A172 (cell line): ENCODE measurements around the gene ATG4A. TPM values are rescaled to one million over a fixed set of nuclear protein-coding genes. Genes with fewer than 3 reads are reported as not detected.

Experiments
- DNase-seq: peaks from one replicate; pipeline ENCODE4 v3.0.0-alpha.2; 2015; ENCODE audit warnings: low spot score
- total RNA-seq: library from RNA; depleted of rRNA; stranded (reverse); fragments of >200 nt; shearing (Covaris generic); gene quantifications from 2 replicates; pipeline ENCODE4 v1.2.3, GENCODE V29; 2014; rRNA removed

ATG4A gene
- total RNA-seq, 1 experiment from 2014 or later = 7.6 TPM

GRCh38 chrX:108168961-108169740 is 77.6 kb downstream of the ATG4A start:
- no peak for DNase-seq

GRCh38 chrX:108169768-108170167 is 78.2 kb downstream of the ATG4A start:
- DNase-seq = no peak

GRCh38 chrX:108171671-108172070 is 80.1 kb downstream of the ATG4A start:
- no peak for DNase-seq

DNA sequence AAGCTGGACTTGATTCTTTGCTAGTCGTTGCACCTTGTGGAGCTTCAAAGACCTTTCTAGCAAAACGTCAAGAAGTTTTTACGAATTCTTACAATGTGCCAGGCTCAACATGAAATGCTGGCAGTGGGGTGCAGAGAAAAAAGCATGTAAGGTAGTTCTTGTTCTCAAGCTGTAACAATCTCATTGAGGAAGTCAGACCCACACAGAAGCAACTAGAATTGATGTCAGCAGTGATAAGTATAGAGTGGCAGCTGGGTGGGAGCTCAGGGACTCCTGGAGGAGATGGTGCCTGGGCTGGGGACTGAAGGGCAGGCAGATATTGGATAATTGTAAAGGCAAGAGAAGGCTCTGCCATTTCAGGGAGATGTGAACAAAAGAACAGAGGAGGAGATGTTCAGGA is 82.3 kb downstream of the ATG4A start:
- no peak for DNase-seq

DNA sequence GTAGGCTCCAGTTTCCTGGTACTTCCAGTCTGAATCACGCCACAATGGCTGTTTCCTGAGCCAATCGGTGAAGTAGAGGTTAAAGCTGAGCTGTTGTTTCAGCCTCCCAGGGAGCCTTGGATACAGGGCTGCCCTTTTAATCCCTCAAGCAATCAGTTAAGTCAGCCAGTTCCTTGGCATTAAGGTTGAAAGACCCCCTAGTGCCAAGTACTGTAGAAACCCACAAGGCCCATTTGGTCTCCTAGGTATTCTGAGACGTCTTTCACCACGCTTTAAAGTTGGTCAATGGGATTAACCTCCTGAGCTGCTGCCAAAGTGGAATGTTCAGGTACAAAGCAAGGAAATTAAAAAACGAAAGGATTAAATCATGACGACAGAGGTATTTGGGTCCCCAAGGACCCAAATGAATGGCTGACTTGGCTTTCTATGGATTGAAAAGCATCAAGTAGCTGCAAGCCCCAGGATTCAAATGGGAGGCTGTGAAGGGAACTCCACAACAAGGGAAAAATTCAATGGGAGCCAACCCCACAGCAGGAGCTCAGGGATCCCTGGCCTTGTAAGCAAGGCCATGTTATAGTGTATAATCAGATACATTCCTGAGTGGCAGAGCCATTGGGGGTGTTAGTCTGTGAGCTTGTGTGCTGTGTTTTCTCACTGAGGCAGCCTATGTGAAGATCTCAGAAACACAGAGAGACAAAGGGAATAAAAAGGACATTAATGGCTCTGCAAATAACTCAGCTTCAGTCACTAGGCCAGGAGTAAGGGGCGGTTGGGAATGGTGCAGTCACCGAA is 86.0 kb downstream of the ATG4A start:
- DNase-seq = no peak

DNA sequence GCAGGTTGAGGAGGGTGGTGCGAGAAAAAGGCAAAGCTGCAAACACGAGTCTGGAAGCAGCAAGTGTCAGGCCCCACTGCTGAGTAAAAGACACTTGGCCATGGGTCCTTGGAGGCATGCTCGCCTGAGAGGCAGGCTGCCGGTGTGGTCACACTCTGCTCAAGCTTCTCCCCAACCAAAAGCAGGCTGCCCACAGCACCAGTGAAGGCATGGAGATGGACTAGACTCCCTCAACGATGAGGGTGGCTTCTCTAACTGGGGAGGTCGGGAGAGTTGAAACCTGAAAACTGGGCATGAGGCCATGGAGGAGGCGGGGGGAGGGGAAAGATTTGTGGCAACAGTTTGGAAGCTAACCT is 86.5 kb downstream of the ATG4A start:
- DNase-seq = no peak

DNA sequence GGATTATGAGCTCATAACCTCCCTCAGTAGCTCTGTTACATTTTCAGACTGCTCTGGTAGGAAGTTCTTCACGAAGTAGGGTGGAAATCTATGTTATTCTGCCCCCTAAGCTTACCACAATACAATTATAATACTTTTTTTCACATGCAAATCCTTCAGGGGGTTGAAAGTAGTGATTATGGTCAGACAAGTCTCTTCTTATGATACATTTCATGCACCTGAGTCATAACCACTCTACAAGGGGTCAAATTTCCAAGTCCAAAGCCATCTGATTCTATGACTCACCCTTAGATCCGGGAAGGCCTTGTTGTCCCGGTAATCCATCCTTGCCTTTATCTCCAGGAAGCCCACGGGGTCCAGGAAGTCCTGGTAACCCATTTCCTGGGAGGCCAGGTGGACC is 95.2 kb downstream of the ATG4A start:
- DNase-seq = peak; percentile 74

DNA sequence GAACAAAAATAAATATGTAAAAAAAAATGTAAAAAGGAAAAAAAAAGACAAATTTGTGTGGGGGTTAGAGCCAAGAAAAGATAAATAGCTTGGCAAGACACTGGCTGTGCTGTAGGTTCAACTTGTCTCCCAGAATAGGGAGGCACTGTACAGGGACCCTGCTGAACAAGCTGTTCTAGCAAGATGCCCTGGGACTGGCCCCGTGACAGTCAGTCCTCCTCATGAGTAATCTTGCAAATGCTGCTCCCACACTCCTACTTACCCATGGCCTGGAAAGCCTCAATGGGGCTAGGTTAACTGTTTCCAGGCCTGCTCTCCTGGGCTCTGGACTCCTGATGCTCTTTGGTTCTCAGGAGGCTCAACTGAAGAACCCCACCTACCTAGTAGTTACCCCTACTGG is 106.8 kb downstream of the ATG4A start:
- no peak for DNase-seq

GRCh38 chrX:108199041-108199440 is 107.5 kb downstream of the ATG4A start:
- DNase-seq = no peak

DNA sequence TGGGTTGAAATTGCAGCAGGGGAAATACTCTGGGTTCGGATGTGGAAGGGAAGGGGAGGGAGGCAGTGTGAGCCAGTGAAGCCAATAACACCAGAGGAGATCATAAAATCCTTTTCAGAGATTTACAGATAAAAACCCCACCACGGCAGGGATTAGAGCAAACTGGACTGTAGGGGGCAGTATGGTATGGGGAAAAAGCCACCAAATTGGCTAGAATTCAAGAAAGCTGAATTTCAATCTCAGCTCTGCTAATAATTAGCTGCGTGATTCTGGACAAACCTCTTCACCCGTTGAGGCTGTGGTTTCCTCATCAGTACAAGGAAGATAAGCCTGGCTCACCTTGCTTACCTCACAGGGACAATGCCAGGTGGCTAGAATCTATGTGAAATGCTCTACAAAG is 108.1 kb downstream of the ATG4A start:
- DNase-seq = no peak

DNA sequence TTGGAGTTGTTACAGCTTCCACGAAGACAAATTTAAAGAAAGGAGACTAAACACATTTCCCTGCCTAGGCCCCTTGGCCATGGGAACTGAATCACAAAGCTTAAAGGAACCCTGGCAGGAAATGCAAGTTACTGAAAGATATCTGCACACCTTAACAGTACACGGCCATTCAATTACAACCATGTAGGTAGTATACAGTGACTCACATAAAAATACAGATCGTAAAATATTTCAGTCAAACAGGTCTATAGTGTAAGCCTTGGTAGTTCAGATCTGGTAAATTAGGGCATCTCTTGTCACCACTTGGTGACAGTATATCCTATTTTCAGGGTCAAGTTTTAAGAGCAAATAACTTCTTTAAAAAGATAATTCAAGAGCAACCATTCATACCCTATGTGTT is 112.0 kb downstream of the ATG4A start:
- no peak for DNase-seq

Other genes with a start within 250 kb of the ATG4A start
- gene TEX13B, start 109.4 kb upstream of the ATG4A start, total RNA-seq = not detected in 2 replicates
- gene VSIG1, start 46.7 kb upstream of the ATG4A start, total RNA-seq = not detected in 2 replicates
- gene PSMD10, start 236 bp upstream of the ATG4A start, total RNA-seq = 76.2 and 107 TPM in 2 replicates